GM19239 (cell line): ENCODE data around the gene S100A9.
A peak's percentile ranks its signal among the peaks of the same experiment; 100 is the strongest.
"Not testable (repeated sequence)": the region's sequence is repeated elsewhere in the genome, so short reads cannot be mapped to it uniquely, and the experiment has no call there.

ENCODE experiments used
- DNase-seq: peaks from one replicate; pipeline ENCODE4 v3.0.0; 2011; ENCODE audit warnings: low spot score; ENCODE audit not compliant: insufficient read length
- FAIRE-seq: peaks from 2 replicates; lab custom pipeline; 2011; peaks lifted over from hg19 to GRCh38; lab: Jason Lieb, UNC

The S100A9 gene

GRCh38 chr1:153343811-153344717 lies 13.6 kb upstream of the S100A9 start:
- no peak for FAIRE-seq
- no peak for DNase-seq

DNA sequence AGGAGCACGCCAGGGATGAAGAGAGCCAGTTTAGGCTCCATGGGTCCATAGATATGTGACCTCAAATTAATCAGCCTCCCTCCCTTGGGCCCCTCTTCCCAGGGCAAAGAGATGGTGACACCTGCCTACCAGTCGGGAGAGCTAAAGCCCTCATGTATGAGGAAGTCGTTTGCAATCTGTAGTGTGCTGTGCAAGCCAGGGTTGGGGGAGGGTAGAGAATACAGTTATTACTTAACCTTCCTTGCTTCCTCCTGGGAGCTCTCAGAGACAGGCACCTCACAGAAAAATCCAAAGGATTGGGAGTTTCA lies 13.0 kb upstream of the S100A9 start:
- DNase-seq (no peak), FAIRE-seq (no peak)

DNA sequence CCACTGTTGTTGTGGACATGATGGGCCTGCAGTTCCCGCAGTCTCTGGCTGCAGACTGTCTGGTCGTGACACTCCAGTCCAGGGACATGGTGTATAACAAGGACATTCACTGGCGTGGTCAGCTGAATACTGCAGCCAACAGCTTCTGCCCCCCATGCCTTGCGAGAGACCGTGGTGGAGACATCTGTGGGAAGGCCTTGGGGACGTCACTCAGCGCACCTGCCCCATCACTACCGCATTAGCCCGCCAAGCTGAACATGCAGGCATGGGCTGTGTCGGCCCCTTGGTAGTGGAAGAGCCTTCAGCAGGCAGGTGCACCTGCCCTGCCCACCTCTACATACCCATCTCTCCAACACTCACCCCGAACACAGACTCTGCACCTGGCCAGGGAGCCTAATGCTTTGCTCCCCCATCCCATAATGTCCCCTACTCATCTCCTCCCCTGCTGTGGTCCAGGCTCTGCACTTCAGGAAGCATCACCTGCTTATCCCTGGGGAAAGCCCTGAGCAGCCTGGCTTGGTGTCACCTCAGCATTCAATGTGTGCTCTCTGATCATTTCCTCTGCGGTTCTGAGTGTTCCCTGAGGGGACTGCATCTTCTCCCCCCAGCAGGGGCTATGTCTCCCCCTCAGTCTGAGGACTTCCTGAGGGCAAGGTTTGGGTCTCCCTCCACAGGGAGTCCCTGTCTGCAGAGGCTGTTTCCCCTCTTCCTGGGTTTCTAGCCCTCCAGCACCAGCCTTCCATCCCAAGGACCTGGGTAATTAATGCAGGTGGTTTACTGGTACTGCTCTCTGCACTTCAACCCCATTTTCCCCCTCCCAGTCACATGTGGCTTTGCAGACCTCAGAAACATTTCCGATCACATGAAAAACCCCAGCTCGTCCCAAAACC lies 12.2 kb upstream of the S100A9 start:
- DNase-seq (no peak), FAIRE-seq (no peak)

GRCh38 chr1:153346077-153346723 lies 11.5 kb upstream of the S100A9 start:
- no peak for FAIRE-seq
- no peak for DNase-seq

GRCh38 chr1:153347049-153347448 lies 10.6 kb upstream of the S100A9 start:
- not testable (repeated sequence) for FAIRE-seq, DNase-seq

DNA sequence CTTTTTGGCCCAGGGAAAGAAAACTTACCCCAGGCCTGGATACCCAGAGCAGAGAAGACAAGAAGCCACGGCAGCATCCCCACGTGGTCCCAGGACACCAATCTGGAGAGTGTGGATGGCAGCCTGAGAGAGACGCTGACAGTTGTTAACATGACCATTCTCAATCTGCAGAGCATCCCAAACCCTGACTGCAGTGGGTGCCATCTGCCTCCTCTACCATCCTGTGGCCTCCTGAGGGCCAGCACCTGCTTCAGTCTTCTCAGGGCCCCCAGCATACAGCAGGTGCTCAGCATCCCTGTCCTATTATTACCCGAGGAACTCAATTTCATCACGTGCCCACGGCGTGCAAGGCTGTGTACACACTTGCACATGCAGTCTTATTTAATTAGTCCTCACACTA lies 9.8 kb upstream of the S100A9 start:
- DNase-seq, result no peak
- FAIRE-seq, result no peak

GRCh38 chr1:153348511-153349362 lies 8.9 kb upstream of the S100A9 start, which contains the start of gene PGLYRP4:
PGLYRP4 (minus strand) TSS chr1:153348841; CDS start chr1:153347932, 909 bp downstream.
- no peak for DNase-seq
- FAIRE-seq, result no peak

DNA sequence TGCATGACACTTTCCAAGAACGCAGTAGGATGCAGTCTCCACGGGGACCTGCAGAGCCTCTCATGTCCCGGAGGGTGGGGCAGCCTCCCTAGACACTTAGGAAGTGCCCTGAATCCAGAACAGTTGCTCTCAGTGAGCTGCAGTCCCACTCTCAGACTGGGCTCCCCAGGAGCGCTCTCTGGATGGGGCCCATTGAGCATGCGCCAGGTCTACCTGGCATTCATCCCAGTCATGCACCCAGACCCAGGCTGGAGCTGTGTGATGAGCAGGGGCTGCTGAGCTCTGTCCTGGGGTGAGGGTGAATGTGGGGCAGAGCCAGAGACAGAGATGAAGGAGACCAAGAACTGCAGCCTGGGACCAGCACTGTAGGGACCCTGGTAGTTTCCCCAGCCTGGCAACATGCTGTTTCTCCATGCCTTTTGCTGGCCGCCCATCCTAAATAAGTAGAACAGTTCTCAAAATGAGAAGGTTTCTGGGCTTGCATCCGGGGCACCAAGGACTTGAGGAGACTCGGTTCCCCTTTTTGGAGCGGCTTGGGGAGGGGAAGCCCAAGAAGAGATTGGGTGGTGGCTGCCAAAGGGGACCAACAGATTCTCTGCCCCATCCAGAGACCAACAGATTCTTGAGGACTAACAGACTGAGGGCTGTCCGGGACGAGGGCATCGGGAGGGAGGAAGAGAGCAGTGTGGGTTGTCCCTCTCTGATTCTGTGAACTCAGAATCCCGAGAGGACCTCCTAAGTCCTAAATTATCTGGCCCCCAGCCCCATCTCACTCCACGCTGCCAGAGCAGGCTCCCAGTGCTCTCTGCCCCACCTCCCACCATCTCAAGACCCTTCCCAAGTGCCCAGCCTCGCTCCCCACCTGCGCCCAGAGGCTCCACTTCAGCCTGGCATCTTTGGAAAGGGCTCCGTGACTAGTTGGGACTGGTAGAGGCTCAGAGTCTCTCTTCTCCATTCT lies 8.0 kb upstream of the S100A9 start:
- FAIRE-seq, result no peak

DNA sequence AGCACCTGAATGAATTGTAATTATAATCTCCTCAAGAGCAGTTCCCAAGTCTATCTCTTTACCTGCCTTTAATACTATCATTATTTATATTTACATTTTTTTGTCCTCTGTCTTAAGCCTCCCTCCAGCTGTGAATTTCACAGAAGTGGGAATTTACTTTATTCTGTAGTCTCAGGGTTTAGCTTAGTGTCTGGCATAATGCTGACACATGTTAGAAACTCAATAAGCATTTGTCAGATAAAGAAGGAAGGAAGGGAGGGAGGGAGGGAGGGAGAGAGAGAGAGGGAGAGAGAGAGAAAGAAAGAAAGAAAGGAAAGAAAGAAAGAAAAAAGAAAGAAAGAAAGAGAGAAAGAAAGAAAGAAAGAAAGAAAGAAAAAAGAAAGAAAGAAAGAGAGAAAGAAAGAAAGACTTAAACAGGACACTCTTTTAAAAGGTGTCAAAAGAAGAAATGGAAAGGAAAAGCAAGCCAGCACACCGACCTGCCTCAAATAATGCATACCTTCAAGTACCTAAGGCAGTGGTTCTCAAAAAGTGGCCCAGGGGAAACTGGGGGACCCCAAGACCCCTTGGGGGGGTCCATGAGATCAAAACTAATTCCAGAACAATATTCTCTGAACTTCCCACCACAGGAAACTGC lies 7.2 kb upstream of the S100A9 start:
- no peak for DNase-seq
- FAIRE-seq, result no peak

More for the DNA sequence above, 8.0 kb upstream of the S100A9 start:
- DNase-seq, result no peak

DNA sequence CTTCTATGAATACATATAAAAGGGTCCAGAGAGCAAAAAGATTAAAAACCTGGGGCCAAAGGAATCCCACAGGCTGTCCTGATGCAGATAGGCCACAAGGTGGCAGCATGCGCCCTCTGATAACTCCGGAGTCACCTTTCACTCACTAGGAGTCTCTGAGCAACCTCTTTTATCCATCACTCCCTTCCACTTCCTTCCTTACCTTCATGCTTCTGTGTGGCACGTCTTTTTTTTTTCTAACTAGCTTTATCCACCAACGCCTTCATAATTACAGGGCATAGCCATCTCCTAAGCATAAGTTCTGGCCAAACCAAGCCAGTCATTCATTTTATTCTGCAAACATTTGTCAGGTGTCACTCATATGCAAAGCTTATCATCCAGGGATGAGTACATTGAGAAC lies 5.1 kb upstream of the S100A9 start:
- FAIRE-seq, result peak; percentile 90

GRCh38 chr1:153353226-153353947 lies 4.3 kb upstream of the S100A9 start:
- DNase-seq (no peak), FAIRE-seq (no peak)

More for the DNA sequence above, 5.1 kb upstream of the S100A9 start:
- DNase-seq, result peak; percentile 59

- DNase-seq (no peak), FAIRE-seq (no peak)
Observed at GRCh38 chr1:153354515-153355193, 3.0 kb upstream of the S100A9 start.

DNA sequence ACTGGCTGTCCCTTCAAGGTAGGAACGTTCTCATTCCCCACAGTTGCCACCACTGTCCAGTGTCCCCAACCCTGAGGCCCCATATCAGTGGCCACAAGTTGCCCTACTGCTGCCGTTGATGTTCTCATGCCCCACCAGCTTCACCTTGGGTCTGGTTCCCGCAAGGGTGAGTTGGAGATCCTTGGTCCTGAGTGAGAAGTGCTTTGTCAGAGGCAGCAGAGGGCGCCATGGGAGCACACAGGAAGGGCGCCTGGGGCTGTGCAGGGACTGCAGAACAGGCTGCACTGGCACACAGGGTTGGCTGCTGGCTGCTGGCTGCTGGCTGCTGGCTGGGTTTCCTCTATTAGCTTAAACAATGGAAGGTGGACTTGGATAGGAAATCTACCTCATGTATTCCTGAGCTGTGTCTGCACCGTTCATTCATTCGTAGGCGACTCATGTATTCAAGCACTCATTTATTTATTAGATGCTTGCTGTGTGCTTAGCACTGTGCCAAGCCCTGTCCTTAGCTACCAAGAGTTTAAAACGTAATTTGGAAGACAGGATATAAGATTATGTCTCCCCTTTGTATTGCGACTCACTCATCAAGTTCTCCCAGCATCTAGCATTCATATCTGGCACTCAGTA lies 2.1 kb upstream of the S100A9 start:
- FAIRE-seq (peak; percentile 73), DNase-seq (no peak)

- FAIRE-seq (no peak), DNase-seq (no peak)
Observed at GRCh38 chr1:153356392-153357075, 1.1 kb upstream of the S100A9 start.

DNA sequence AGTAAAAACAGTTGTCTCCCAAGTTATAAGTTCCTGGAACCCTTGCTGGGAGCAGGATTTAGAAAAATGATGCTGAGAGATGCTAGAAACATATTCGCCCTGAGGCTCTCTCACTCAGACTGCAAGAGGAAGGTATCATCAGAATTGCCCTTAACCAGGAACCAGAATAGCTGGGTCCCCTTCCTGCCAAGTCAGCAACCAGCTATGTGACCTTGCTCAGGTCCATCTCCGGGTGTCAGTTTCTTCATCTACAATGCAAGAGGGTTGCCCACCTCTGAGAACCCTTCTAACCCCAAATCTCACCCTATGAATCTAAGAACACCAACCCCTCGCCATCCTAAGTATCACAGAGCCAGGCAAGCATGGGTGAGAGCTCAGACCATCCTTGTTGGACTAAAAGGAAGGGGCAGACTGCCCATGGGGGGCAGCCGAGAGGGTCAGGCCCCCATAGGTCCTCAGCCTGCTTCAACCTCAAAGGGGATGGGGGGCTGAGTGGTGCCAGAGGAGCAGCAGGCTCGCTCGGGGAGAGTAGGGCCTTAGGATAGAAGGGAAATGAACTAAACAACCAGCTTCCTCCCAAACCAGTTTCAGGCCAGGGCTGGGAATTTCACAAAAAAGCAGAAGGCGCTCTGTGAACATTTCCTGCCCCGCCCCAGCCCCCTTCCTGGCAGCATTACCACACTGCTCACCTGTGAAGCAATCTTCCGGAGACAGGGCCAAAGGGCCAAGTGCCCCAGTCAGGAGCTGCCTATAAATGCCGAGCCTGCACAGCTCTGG lies 390 bp upstream of the S100A9 start:
- FAIRE-seq (no peak), DNase-seq (no peak)
